Activated T-cell treated with anti-CD3 and anti-CD28 coated beads, Interleukin-2, amount 50 U/mL, for 72 hours (primary cell): ENCODE results near the gene STX2. TPM values are rescaled to one million over a fixed set of nuclear protein-coding genes. Genes with fewer than 3 reads are reported as not detected.
"Not testable (repeated sequence)": the region's sequence is repeated elsewhere in the genome, so short reads cannot be mapped to it uniquely, and the experiment has no call there.

Source experiments
- ATAC-seq, 2 donors: fragments of 150-1000 bp; cut with Tn5 transposase; replicated peaks in 1 of 2; 2 replicates each; pipeline ENCODE4 v1.10.0; 2021; ENCODE audit warnings: moderate library complexity in 2 of 2, mild to moderate bottlenecking in 1 of 2
- DNase-seq, 2 donors: peaks; one replicate each; pipeline ENCODE4 v3.0.0; 2021 to 2022; ENCODE audit warnings: mixed read lengths in 1 of 2
- H3K27ac Mint-ChIP-seq: one replicate; pipeline ENCODE4 v1.8.0; 2022; ENCODE audit warnings: mild to moderate bottlenecking, moderate library complexity, mixed read lengths
- H3K27me3 Mint-ChIP-seq: one replicate; pipeline ENCODE4 v1.8.0; 2022; ENCODE audit warnings: low read depth, mixed read lengths
- H3K36me3 Mint-ChIP-seq, 2 donors: one replicate each; pipeline ENCODE4 v1.8.0; 2022; ENCODE audit warnings: mixed read lengths in 2 of 2, mild to moderate bottlenecking in 1 of 2; ENCODE audit not compliant: insufficient read depth in 2 of 2
- H3K4me1 Mint-ChIP-seq: one replicate; pipeline ENCODE4 v1.8.0; 2022; ENCODE audit warnings: low read depth, mixed read lengths
- H3K4me3 Mint-ChIP-seq, 2 donors: one replicate each; pipeline ENCODE4 v1.8.0; 2022; ENCODE audit warnings: mild to moderate bottlenecking in 2 of 2, mixed read lengths in 2 of 2, moderate library complexity in 2 of 2
- H3K9me3 Mint-ChIP-seq, 2 donors: one replicate each; pipeline ENCODE4 v1.8.0; 2022; ENCODE audit warnings: mixed read lengths in 2 of 2
- total RNA-seq, 2 donors: library from RNA; stranded (reverse); gene quantifications; one replicate each; pipeline ENCODE4 v1.2.3, GENCODE V29; 2022

The STX2 gene
- total RNA-seq, result 10 to 100 TPM; 11.9 to 13.2 TPM

- DNase-seq, result peak; percentile 87 to 91
- no peaks in the 10 kb centered on the region for H3K9me3 Mint-ChIP-seq
- H3K27me3 Mint-ChIP-seq, result no peaks in the 10 kb centered on the region
- H3K4me1 Mint-ChIP-seq, result peaks cover 42% of the 10 kb centered on the region
- no peaks in the 10 kb centered on the region for H3K36me3 Mint-ChIP-seq
- peak within 1 kb of the TSS; percentile 85 to 93 for H3K4me3 Mint-ChIP-seq
- no peak within 1 kb of the TSS for H3K27ac Mint-ChIP-seq
- ATAC-seq, result peak; percentile 87 to 88
Observed at GRCh38 chr12:130838951-130839769, at the start of gene STX2. STX2 (minus strand) TSS chr12:130839250; CDS start chr12:130839099, 151 bp downstream.

GRCh38 chr12:130887190-130887589 lies 48.1 kb upstream of the STX2 start:
- H3K27ac Mint-ChIP-seq, DNase-seq, H3K4me1 Mint-ChIP-seq, H3K27me3 Mint-ChIP-seq, ATAC-seq, H3K4me3 Mint-ChIP-seq, H3K9me3 Mint-ChIP-seq, H3K36me3 Mint-ChIP-seq: not testable (repeated sequence)

GRCh38 chr12:130881548-130881947 lies 42.5 kb upstream of the STX2 start:
- DNase-seq (no peak), ATAC-seq (no peak)
- Mint-ChIP-seq H3K4me1 (peaks cover 38% of the 10 kb centered on the region), H3K27me3 (no peaks in the 10 kb centered on the region), H3K9me3 (no peaks in the 10 kb centered on the region), H3K27ac (no peak overlapping the region), H3K36me3 (peaks cover 0 to 13% of the 10 kb centered on the region in 2 donors), H3K4me3 (no peak overlapping the region)

DNA sequence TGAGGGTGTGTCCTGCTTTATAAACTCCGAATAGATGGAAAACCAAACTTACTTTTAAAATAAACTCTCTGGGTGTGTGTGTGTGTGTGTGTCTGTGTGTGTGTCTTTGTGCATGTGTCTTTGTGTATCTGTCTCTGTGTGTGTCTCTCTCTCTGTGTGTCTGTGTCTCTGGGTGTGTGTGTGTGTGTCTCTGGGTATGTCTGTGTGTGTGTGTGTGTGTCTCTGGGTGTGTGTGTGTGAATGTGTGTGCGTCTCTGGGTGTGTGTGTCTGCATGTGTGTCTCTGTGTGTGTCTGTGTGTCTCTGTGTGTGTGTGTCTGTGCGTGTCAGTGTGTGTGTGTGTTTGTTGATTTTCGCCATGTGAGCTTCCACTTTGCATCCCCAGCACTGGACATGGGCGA lies 42.0 kb upstream of the STX2 start:
- DNase-seq (no peak), ATAC-seq (peak; percentile 4 to 6)
- Mint-ChIP-seq H3K4me3 (no peak overlapping the region), H3K9me3 (no peaks in the 10 kb centered on the region), H3K36me3 (peaks cover 0 to 17% of the 10 kb centered on the region in 2 donors), H3K27ac (no peak overlapping the region), H3K27me3 (no peaks in the 10 kb centered on the region), H3K4me1 (peaks cover 42% of the 10 kb centered on the region)

GRCh38 chr12:130880411-130880885 lies 41.4 kb upstream of the STX2 start:
- peak; percentile 72 to 78 for ATAC-seq
- Mint-ChIP-seq H3K9me3 (no peaks in the 10 kb centered on the region), H3K27ac (no peak overlapping the region), H3K36me3 (peaks cover 3 to 23% of the 10 kb centered on the region in 2 donors), H3K4me3 (peak overlapping the region; percentile 15 to 69), H3K4me1 (peaks cover 48% of the 10 kb centered on the region), H3K27me3 (no peaks in the 10 kb centered on the region)
- peak in 1 of 2 donors; percentile 22 for DNase-seq

GRCh38 chr12:130879781-130880389 lies 40.8 kb upstream of the STX2 start:
- no peak overlapping the region for H3K27ac Mint-ChIP-seq
- peaks cover 53% of the 10 kb centered on the region for H3K4me1 Mint-ChIP-seq

DNA sequence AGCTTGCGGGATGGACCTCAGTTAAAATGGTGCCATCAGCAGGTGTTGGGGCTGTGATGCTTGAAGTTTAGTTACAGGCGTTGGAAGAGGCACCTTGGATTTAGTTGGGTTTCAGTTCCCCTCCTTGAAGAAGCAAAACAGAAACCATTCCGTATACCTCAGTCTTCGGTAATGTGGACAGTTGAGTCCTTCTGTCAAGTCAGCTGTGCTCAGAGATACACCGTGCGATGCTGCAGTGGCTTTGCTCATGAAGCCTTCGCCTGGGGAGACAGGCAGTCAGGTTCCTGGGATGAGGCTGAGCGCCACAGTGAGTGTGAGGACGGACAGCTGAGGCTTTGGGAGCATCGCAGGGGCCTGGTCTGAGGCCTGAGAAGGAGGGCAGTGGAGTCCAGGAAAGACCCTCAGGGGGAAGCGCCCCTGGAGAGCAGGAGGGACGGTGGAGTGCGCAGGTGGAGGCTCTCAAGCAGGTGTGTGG lies 40.2 kb upstream of the STX2 start:
- H3K9me3 Mint-ChIP-seq, result no peaks in the 10 kb centered on the region
- H3K4me1 Mint-ChIP-seq, result peaks cover 60% of the 10 kb centered on the region
- peaks cover 6 to 35% of the 10 kb centered on the region in 2 donors for H3K36me3 Mint-ChIP-seq
- DNase-seq (no peak), ATAC-seq (peak; percentile 7 to 10)
- H3K27ac Mint-ChIP-seq, result no peak overlapping the region
- H3K4me3 Mint-ChIP-seq, result peak overlapping the region; percentile 7 to 44
- no peaks in the 10 kb centered on the region for H3K27me3 Mint-ChIP-seq

More at GRCh38 chr12:130879781-130880389, 40.8 kb upstream of the STX2 start:
- DNase-seq, result peak in 1 of 2 donors; percentile 10
- H3K36me3 Mint-ChIP-seq, result peaks cover 3 to 29% of the 10 kb centered on the region in 2 donors
- peak overlapping the region; percentile 15 to 69 for H3K4me3 Mint-ChIP-seq
- peak; percentile 9 to 28 for ATAC-seq
- H3K27me3 Mint-ChIP-seq, result no peaks in the 10 kb centered on the region
- H3K9me3 Mint-ChIP-seq, result no peaks in the 10 kb centered on the region

GRCh38 chr12:130878193-130879185 lies 39.4 kb upstream of the STX2 start:
- Mint-ChIP-seq H3K27me3 (no peaks in the 10 kb centered on the region), H3K4me1 (peaks cover 67% of the 10 kb centered on the region), H3K36me3 (peaks cover 13 to 41% of the 10 kb centered on the region in 2 donors), H3K9me3 (no peaks in the 10 kb centered on the region), H3K27ac (no peak overlapping the region), H3K4me3 (peak overlapping the region in 1 of 2 donors; percentile 7)
- no peak for DNase-seq
- ATAC-seq, result no peak

- Mint-ChIP-seq H3K36me3 (peaks cover 20 to 52% of the 10 kb centered on the region in 2 donors), H3K9me3 (no peaks in the 10 kb centered on the region), H3K4me3 (no peak overlapping the region), H3K27ac (no peak overlapping the region), H3K27me3 (no peaks in the 10 kb centered on the region), H3K4me1 (peaks cover 75% of the 10 kb centered on the region)
- DNase-seq, result no peak
- ATAC-seq, result no peak
Observed at GRCh38 chr12:130877333-130877732, 38.3 kb upstream of the STX2 start.

DNA sequence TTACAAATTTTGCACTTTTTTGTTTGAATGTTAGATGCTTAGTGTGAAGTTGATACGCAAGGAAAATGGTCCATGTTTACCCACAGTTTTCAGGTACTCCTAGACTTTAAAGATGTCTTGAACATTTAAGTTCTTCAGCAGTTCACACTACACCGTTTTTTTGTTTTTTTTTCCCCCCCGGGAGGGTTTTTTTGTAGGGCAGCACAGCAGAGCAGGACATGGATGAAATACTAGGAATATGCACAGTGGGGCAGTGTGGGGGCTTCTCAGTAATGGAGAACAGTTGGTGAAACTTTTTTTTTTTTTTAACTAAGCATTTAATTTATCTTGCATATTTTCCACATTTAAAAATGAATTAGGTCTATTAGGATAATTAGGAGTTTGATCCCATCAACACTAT lies 37.7 kb upstream of the STX2 start:
- Mint-ChIP-seq H3K4me1 (peaks cover 75% of the 10 kb centered on the region), H3K36me3 (peaks cover 20 to 52% of the 10 kb centered on the region in 2 donors), H3K9me3 (no peaks in the 10 kb centered on the region), H3K27me3 (no peaks in the 10 kb centered on the region), H3K27ac (no peak overlapping the region), H3K4me3 (no peak overlapping the region)
- DNase-seq (no peak), ATAC-seq (no peak)

DNA sequence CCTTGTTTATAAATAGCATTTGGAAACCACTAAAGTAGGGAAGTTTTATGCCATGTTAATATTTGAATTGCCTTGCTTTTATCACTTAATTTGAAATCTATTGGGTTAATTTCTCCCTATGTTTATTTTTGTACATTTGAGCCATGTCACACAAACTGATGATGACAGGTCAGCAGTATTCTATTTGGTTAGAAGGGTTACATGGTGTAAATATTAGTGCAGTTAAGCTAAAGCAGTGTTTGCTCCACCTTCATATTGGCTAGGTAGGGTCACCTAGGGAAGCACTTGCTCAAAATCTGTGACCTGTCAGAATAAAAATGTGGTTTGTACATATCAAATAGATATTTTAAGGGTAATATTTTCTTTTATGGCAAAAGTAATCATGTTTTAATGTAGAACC lies 37.2 kb upstream of the STX2 start:
- no peak for DNase-seq
- peaks cover 20 to 52% of the 10 kb centered on the region in 2 donors for H3K36me3 Mint-ChIP-seq
- H3K27me3 Mint-ChIP-seq, result no peaks in the 10 kb centered on the region
- H3K27ac Mint-ChIP-seq, result no peak overlapping the region
- no peak for ATAC-seq
- H3K4me3 Mint-ChIP-seq, result no peak overlapping the region
- no peaks in the 10 kb centered on the region for H3K9me3 Mint-ChIP-seq
- H3K4me1 Mint-ChIP-seq, result peaks cover 75% of the 10 kb centered on the region

GRCh38 chr12:130875708-130876107 lies 36.7 kb upstream of the STX2 start:
- not testable (repeated sequence) for H3K27me3 Mint-ChIP-seq, DNase-seq, H3K9me3 Mint-ChIP-seq, ATAC-seq
- Mint-ChIP-seq H3K36me3 (peaks cover 20 to 52% of the 10 kb centered on the region in 2 donors), H3K4me3 (peak overlapping the region; percentile 18 to 36), H3K4me1 (peaks cover 77% of the 10 kb centered on the region), H3K27ac (peak overlapping the region; percentile 35)
